ENCODE data around the gene ASCL5. TPM values are rescaled to one million over a fixed set of nuclear protein-coding genes. Genes with fewer than 3 reads are reported as not detected.

Gene ASCL5
- total and polyA plus RNA-seq, 9 of the 15 experiments (the other 6 are each of a cell fraction or from before 2014, with no cell fraction given): 0.09 TPM; not detected in 8

DNA sequence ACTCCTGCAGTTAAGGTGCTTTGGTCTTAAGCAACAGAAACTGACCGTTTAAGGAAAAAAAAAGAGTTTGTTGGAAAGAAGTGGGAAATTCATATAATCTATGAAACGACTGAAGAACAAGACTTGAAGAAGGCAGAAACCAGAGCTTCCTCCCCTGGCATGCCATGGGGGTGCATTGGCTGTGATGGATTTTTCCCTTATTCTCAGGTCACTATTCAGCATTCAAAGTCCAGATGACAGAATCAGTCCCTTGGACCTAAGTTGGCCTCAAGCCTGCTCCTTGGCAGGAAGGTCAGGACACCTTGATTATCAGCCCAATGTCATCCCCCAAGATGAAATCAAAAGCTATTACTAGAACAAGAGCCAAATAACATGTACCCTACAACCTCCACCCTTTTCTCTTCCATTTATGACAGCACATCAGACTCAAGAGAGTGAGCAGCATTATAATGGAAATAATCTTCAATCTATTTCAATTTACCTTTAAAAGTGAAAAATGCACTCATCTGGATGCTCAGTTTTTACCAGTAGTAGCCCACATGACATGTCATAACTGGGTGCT lies 43.1 kb upstream of the ASCL5 start (continued):
- TF ChIP-seq, protein P1, sequence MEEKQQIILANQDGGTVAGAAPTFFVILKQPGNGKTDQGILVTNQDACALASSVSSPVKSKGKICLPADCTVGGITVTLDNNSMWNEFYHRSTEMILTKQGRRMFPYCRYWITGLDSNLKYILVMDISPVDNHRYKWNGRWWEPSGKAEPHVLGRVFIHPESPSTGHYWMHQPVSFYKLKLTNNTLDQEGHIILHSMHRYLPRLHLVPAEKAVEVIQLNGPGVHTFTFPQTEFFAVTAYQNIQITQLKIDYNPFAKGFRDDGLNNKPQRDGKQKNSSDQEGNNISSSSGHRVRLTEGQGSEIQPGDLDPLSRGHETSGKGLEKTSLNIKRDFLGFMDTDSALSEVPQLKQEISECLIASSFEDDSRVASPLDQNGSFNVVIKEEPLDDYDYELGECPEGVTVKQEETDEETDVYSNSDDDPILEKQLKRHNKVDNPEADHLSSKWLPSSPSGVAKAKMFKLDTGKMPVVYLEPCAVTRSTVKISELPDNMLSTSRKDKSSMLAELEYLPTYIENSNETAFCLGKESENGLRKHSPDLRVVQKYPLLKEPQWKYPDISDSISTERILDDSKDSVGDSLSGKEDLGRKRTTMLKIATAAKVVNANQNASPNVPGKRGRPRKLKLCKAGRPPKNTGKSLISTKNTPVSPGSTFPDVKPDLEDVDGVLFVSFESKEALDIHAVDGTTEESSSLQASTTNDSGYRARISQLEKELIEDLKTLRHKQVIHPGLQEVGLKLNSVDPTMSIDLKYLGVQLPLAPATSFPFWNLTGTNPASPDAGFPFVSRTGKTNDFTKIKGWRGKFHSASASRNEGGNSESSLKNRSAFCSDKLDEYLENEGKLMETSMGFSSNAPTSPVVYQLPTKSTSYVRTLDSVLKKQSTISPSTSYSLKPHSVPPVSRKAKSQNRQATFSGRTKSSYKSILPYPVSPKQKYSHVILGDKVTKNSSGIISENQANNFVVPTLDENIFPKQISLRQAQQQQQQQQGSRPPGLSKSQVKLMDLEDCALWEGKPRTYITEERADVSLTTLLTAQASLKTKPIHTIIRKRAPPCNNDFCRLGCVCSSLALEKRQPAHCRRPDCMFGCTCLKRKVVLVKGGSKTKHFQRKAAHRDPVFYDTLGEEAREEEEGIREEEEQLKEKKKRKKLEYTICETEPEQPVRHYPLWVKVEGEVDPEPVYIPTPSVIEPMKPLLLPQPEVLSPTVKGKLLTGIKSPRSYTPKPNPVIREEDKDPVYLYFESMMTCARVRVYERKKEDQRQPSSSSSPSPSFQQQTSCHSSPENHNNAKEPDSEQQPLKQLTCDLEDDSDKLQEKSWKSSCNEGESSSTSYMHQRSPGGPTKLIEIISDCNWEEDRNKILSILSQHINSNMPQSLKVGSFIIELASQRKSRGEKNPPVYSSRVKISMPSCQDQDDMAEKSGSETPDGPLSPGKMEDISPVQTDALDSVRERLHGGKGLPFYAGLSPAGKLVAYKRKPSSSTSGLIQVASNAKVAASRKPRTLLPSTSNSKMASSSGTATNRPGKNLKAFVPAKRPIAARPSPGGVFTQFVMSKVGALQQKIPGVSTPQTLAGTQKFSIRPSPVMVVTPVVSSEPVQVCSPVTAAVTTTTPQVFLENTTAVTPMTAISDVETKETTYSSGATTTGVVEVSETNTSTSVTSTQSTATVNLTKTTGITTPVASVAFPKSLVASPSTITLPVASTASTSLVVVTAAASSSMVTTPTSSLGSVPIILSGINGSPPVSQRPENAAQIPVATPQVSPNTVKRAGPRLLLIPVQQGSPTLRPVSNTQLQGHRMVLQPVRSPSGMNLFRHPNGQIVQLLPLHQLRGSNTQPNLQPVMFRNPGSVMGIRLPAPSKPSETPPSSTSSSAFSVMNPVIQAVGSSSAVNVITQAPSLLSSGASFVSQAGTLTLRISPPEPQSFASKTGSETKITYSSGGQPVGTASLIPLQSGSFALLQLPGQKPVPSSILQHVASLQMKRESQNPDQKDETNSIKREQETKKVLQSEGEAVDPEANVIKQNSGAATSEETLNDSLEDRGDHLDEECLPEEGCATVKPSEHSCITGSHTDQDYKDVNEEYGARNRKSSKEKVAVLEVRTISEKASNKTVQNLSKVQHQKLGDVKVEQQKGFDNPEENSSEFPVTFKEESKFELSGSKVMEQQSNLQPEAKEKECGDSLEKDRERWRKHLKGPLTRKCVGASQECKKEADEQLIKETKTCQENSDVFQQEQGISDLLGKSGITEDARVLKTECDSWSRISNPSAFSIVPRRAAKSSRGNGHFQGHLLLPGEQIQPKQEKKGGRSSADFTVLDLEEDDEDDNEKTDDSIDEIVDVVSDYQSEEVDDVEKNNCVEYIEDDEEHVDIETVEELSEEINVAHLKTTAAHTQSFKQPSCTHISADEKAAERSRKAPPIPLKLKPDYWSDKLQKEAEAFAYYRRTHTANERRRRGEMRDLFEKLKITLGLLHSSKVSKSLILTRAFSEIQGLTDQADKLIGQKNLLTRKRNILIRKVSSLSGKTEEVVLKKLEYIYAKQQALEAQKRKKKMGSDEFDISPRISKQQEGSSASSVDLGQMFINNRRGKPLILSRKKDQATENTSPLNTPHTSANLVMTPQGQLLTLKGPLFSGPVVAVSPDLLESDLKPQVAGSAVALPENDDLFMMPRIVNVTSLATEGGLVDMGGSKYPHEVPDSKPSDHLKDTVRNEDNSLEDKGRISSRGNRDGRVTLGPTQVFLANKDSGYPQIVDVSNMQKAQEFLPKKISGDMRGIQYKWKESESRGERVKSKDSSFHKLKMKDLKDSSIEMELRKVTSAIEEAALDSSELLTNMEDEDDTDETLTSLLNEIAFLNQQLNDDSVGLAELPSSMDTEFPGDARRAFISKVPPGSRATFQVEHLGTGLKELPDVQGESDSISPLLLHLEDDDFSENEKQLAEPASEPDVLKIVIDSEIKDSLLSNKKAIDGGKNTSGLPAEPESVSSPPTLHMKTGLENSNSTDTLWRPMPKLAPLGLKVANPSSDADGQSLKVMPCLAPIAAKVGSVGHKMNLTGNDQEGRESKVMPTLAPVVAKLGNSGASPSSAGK (IDR thresholded peaks at IDR 0.05): no peak
- no peak for TF ChIP-seq FIP1L1 (IDR thresholded peaks at IDR 0.05; ENCODE audit: low read depth, low read length, poor library complexity, severe bottlenecking)
- TF ChIP-seq NFATC3 (IDR thresholded peaks at IDR 0.05): 0 out of 2 replicates have a peak, but pooled peaks have one; percentile 20
- peak in 1 of 2 experiments; percentile 63; a peak in 1 of 4 replicates for TF ChIP-seq ARNT (IDR thresholded peaks at IDR 0.05)
- TF ChIP-seq, protein P2, sequence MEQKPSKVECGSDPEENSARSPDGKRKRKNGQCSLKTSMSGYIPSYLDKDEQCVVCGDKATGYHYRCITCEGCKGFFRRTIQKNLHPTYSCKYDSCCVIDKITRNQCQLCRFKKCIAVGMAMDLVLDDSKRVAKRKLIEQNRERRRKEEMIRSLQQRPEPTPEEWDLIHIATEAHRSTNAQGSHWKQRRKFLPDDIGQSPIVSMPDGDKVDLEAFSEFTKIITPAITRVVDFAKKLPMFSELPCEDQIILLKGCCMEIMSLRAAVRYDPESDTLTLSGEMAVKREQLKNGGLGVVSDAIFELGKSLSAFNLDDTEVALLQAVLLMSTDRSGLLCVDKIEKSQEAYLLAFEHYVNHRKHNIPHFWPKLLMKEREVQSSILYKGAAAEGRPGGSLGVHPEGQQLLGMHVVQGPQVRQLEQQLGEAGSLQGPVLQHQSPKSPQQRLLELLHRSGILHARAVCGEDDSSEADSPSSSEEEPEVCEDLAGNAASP (IDR thresholded peaks at IDR 0.05): no peak
- peak; percentile 61; the same call in 1 of the 2 replicates for TF ChIP-seq GTF2A2 (tag; IDR thresholded peaks at IDR 0.05)
- no peak for TF ChIP-seq NR4A1 (CRISPR knock-in tag; IDR thresholded peaks at IDR 0.05)
- peak; percentile 83; the same call in 1 of the 2 replicates for TF ChIP-seq NR4A1 (tag; IDR thresholded peaks at IDR 0.05)
- TF ChIP-seq, protein P3, sequence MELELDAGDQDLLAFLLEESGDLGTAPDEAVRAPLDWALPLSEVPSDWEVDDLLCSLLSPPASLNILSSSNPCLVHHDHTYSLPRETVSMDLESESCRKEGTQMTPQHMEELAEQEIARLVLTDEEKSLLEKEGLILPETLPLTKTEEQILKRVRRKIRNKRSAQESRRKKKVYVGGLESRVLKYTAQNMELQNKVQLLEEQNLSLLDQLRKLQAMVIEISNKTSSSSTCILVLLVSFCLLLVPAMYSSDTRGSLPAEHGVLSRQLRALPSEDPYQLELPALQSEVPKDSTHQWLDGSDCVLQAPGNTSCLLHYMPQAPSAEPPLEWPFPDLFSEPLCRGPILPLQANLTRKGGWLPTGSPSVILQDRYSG (tag; conservative IDR thresholded peaks at IDR 0.05; ENCODE audit: low read depth): 0 out of 2 replicates have a peak, but pooled peaks have one; percentile 20
- 0 out of 2 replicates have a peak, but pooled peaks have one; percentile 25 for TF ChIP-seq ZNF143 (CRISPR knock-in tag; IDR thresholded peaks at IDR 0.05)
- TF ChIP-seq RAD51 (IDR thresholded peaks at IDR 0.05; ENCODE audit: borderline replicate concordance, low read depth): 0 out of 2 replicates have a peak, but pooled peaks have one; percentile 11
- TF ChIP-seq BRD9 (IDR thresholded peaks at IDR 0.05; ENCODE audit: low read depth, partially characterized antibody): peak; percentile 52
- peak; percentile 67; the same call in 1 of the 2 replicates for TF ChIP-seq NFRKB (IDR thresholded peaks at IDR 0.05; ENCODE audit: low read depth)
- TF ChIP-seq FOXA3 (CRISPR knock-in tag; conservative IDR thresholded peaks at IDR 0.05 in 1 of 2, IDR thresholded peaks at IDR 0.05 in 1 of 2): peak in 1 of 2 experiments; percentile 39; a peak in 1 of 4 replicates

Data from K562 (cell line).